K562 (cell line): ENCODE results near the gene USP24. TPM values are rescaled to one million over a fixed set of nuclear protein-coding genes. Genes with fewer than 3 reads are reported as not detected.

Source experiments
- DDX20 ChIP-seq: fragments of 450-650 bp; IDR thresholded peaks from 2 replicates; pipeline ENCODE4 v1.6.1; 2016; ENCODE audit warnings: missing genetic modification characterization, low read depth, mild to moderate bottlenecking, missing compliant biosample characterization, moderate library complexity
- EP300 ChIP-seq: IDR thresholded peaks from 2 replicates; pipeline ENCODE4 v1.6.1; 2012; ENCODE audit warnings: low read length, improper control_type of control experiment
- GTF2A2 ChIP-seq: IDR thresholded peaks from 2 replicates; pipeline ENCODE4 v1.6.1; 2016; ENCODE audit warnings: mild to moderate bottlenecking, missing genetic modification characterization, missing compliant biosample characterization
- IRF9 ChIP-seq: fragments of 450-650 bp; IDR thresholded peaks from 2 replicates; pipeline ENCODE4 v1.6.1; 2016; ENCODE audit warnings: missing biosample characterization, missing genetic modification characterization
- KLF6 ChIP-seq: fragments of 250-450 bp; sonication (Bioruptor Pico); IDR thresholded peaks from 2 replicates; pipeline ENCODE4 v1.4.0; 2020; ENCODE audit warnings: mild to moderate bottlenecking, moderate library complexity, borderline replicate concordance
- MCM2 ChIP-seq: fragments of 450-650 bp; IDR thresholded peaks from 2 replicates; pipeline ENCODE4 v1.6.1; 2017; ENCODE audit warnings: low read depth, mild to moderate bottlenecking
- MEF2D ChIP-seq: conservative IDR thresholded peaks from 2 replicates; pipeline ENCODE4 v1.6.1; 2016; ENCODE audit warnings: low read depth, missing genetic modification characterization, missing compliant biosample characterization
- NR2C1 ChIP-seq, 2 experiments: fragments of 450-650 bp; IDR thresholded peaks; 2 replicates each; pipeline ENCODE4 v1.6.1; 2017; ENCODE audit warnings: mild to moderate bottlenecking in 2 of 2, antibody characterized with exemption in 1 of 2, inconsistent platforms in 1 of 2, missing compliant biosample characterization in 1 of 2, missing genetic modification characterization in 1 of 2
- NR4A1 ChIP-seq, 2 experiments: fragments of 250-450 bp in 1 of 2; fragments of 450-650 bp in 1 of 2; sonication (Bioruptor Pico) in 1 of 2; IDR thresholded peaks; 2 replicates each; pipeline versions ENCODE4 v1.4.0 to v1.6.1; 2016 to 2020; ENCODE audit warnings: mild to moderate bottlenecking in 2 of 2, missing compliant biosample characterization in 1 of 2, missing genetic modification characterization in 1 of 2, moderate library complexity in 1 of 2
- OTX1 ChIP-seq: fragments of 450-650 bp; formaldehyde crosslinking; IDR thresholded peaks from 2 replicates; pipeline ENCODE4 v1.4.0; 2022; ENCODE audit warnings: mild to moderate bottlenecking
- PTTG1 ChIP-seq: fragments of 450-650 bp; IDR thresholded peaks from 2 replicates; pipeline ENCODE4 v1.6.1; 2016; ENCODE audit warnings: low read depth, mild to moderate bottlenecking, missing genetic modification characterization, missing compliant biosample characterization
- PYGO2 ChIP-seq: fragments of 450-650 bp; IDR thresholded peaks from 2 replicates; pipeline ENCODE4 v1.6.1; 2016; ENCODE audit warnings: mild to moderate bottlenecking, missing genetic modification characterization, moderate library complexity, missing compliant biosample characterization
- SMAD3 ChIP-seq: fragments of 450-650 bp; formaldehyde crosslinking; conservative IDR thresholded peaks from 2 replicates; pipeline ENCODE4 v1.4.0; 2020; ENCODE audit warnings: mild to moderate bottlenecking
- TEAD1 ChIP-seq, 2 experiments: fragments of 450-650 bp in 1 of 2; sonication (generic) in 1 of 2; formaldehyde crosslinking; IDR thresholded peaks; 2 replicates each; pipeline versions ENCODE4 v1.4.0 to v1.8.0; 2020 to 2022; ENCODE audit warnings: mild to moderate bottlenecking in 2 of 2, missing genetic modification reagents in 1 of 2
- ZNF239 ChIP-seq: fragments of 250-450 bp; sonication (Bioruptor Pico); IDR thresholded peaks from 2 replicates; pipeline ENCODE4 v1.4.0; 2020; ENCODE audit warnings: mild to moderate bottlenecking
- ZNF592 ChIP-seq: fragments of 450-650 bp; IDR thresholded peaks from 2 replicates; pipeline ENCODE4 v1.6.1; 2017; ENCODE audit warnings: antibody characterized with exemption, mild to moderate bottlenecking
- ZNF740 ChIP-seq, 3 experiments: fragments of 200-800 bp in 1 of 3; sonication (Bioruptor generic) in 1 of 3; sonication (generic) in 1 of 3; formaldehyde crosslinking in 1 of 3; IDR thresholded peaks; 2 replicates each; pipeline versions ENCODE4 v1.6.1 to v1.8.0; 2016 to 2022; ENCODE audit warnings: mild to moderate bottlenecking in 2 of 3, missing compliant biosample characterization in 2 of 3, missing genetic modification characterization in 2 of 3, missing genetic modification reagents in 1 of 3
- ZNF766 ChIP-seq: fragments of 200-800 bp; sonication (Bioruptor generic); conservative IDR thresholded peaks from 2 replicates; pipeline ENCODE4 v1.6.1; 2016; ENCODE audit warnings: missing genetic modification characterization, missing compliant biosample characterization
- ZNF79 ChIP-seq: fragments of 250-450 bp; sonication (Bioruptor Pico); IDR thresholded peaks from 2 replicates; pipeline ENCODE4 v1.4.0; 2020; ENCODE audit warnings: low read depth, mild to moderate bottlenecking, moderate library complexity
- polyA plus RNA-seq, 8 experiments: library from polyadenylated mRNA; depleted of rRNA in 4 of 8; stranded (reverse) in 5 of 8; unstranded in 3 of 8; fragments of >200 nt; fragmentation: Nextera tagmentation in 2 of 8; fragmentation: Illumina TruSeq in 1 of 8; extraction: Ambion mirVana in 2 of 8; extraction: Trizol in 1 of 8; gene quantifications; 2 replicates each; pipeline versions ENCODE4 v1.2.1 to v1.2.3, GENCODE V29; 2011 to 2014; ENCODE audit warnings: inconsistent platforms in 1 of 8, missing spikeins in 1 of 8
- total RNA-seq, 7 experiments: library from RNA; depleted of rRNA in 6 of 7; stranded (reverse); fragments of >200 nt in 6 of 7; fragmentation: Illumina TruSeq in 2 of 7; extraction: Trizol in 2 of 7; gene quantifications; 2 replicates each; pipeline versions ENCODE4 v1.2.1 to v1.2.3, GENCODE V29; 2011 to 2021; ENCODE audit warnings: low replicate concordance in 1 of 7

Gene USP24
- total and polyA plus RNA-seq, 9 of the 15 experiments (the other 6 are each of a cell fraction or from before 2014, with no cell fraction given) = 7.7 to 62.6 (median 36.8) TPM

- TF ChIP-seq ZNF592 (0 out of 2 replicates have a peak, but pooled peaks have one; percentile 50), MEF2D (peak; percentile 83), NR4A1 (CRISPR knock-in tag; IDR thresholded peaks at IDR 0.05) (no peak), NR4A1 (tag; IDR thresholded peaks at IDR 0.05) (0 out of 2 replicates have a peak, but pooled peaks have one; percentile 46), PYGO2 (no peak), OTX1 (CRISPR knock-in tag) (no peak), ZNF740 (CRISPR knock-in tag; IDR thresholded peaks at IDR 0.05) (no peak), ZNF740 (tag; IDR thresholded peaks at IDR 0.05) (peak in 1 of 2 experiments; percentile 82; a peak in 1 of 4 replicates), ZNF766 (CRISPR knock-in tag) (0 out of 2 replicates have a peak, but pooled peaks have one; percentile 53), ZNF79 (CRISPR knock-in tag) (0 out of 2 replicates have a peak, but pooled peaks have one; percentile 39), IRF9 (tag) (0 out of 2 replicates have a peak, but pooled peaks have one; percentile 31), KLF6 (peak; percentile 59; the same call in 1 of the 2 replicates), PTTG1 (tag) (peak; percentile 85), TEAD1 (CRISPR knock-in tag; IDR thresholded peaks at IDR 0.05) (peak in 1 of 2 experiments; percentile 45; a peak in 1 of 4 replicates), MCM2 (no peak), SMAD3 (0 out of 2 replicates have a peak, but pooled peaks have one; percentile 61), GTF2A2 (tag) (peak; percentile 61; the same call in 1 of the 2 replicates), ZNF239 (CRISPR knock-in tag) (peak; percentile 35; the same call in 1 of the 2 replicates), EP300 (no peak), DDX20 (peak; percentile 74; the same call in 1 of the 2 replicates), NR2C1 (IDR thresholded peaks at IDR 0.05) (no peak), NR2C1 (tag; IDR thresholded peaks at IDR 0.05) (peak; percentile 65; the same call in 1 of the 2 replicates)
Measured at GRCh38 chr1:55233145-55233777, 18.1 kb upstream of the USP24 start (continued).
